ENCODE data around the gene MTSS2.
A peak's percentile ranks its signal among the peaks of the same experiment; 100 is the strongest.

MTSS2 gene

GRCh38 chr16:70657956-70658355 is 27.9 kb downstream of the MTSS2 start:
- Histone ChIP-seq H3K79me1 (ENCODE audit: low read length) (no peaks in the 10 kb centered on the region), H2BK15ac (replicated peaks; ENCODE audit: low read depth) (no peak overlapping the region), H2AK5ac (ENCODE audit: low read length) (no peak overlapping the region), H4K5ac (ENCODE audit: low read length) (no peak overlapping the region), H2BK5ac (ENCODE audit: low read length) (no peak overlapping the region), H4K8ac (ENCODE audit: low read depth, low read length) (no peak overlapping the region), H3K23ac (ENCODE audit: low read length) (no peak overlapping the region), H3K36me3 (ENCODE audit: control insufficient read depth, insufficient read depth, low read length) (no peaks in the 10 kb centered on the region), H3K79me2 (ENCODE audit: control insufficient read depth, insufficient read depth, low read length) (no peaks in the 10 kb centered on the region), H3K4me3 (ENCODE audit: low read length) (no peak overlapping the region), H2BK120ac (ENCODE audit: low read depth, low read length) (no peak overlapping the region), H3K4ac (ENCODE audit: low read depth, low read length) (no peak overlapping the region), H3K27me3 (ENCODE audit: insufficient read depth, low read length, poor library complexity) (no peaks in the 10 kb centered on the region), H3K4me1 (ENCODE audit: control insufficient read depth, low read depth, low read length) (peaks cover 2% of the 10 kb centered on the region), H3K9ac (ENCODE audit: low read length) (no peak overlapping the region), H3K56ac (ENCODE audit: low read length) (no peak overlapping the region), H3K4me2 (ENCODE audit: low read length) (no peak overlapping the region), H3K27ac (ENCODE audit: low read depth, low read length) (no peak overlapping the region), H3K18ac (ENCODE audit: low read length) (no peak overlapping the region)
- no peak for DNase-seq
- no CpG with 5 or more reads among the region's 7 CpGs for WGBS (ENCODE audit: extremely low coverage, insufficient coverage, low lambda C conversion rate)

GRCh38 chr16:70656712-70657263 is 29.1 kb downstream of the MTSS2 start:
- no peaks in the 10 kb centered on the region for H3K27me3 ChIP-seq (ENCODE audit: insufficient read depth, low read length, poor library complexity)
- DNase-seq, result no peak
- no peak overlapping the region for H3K4me2 ChIP-seq (ENCODE audit: low read length)
- H3K4me1 ChIP-seq (ENCODE audit: control insufficient read depth, low read depth, low read length), result peaks cover 2% of the 10 kb centered on the region
- H4K5ac ChIP-seq (ENCODE audit: low read length), result no peak overlapping the region
- no peak overlapping the region for H3K4me3 ChIP-seq (ENCODE audit: low read length)
- H3K56ac ChIP-seq (ENCODE audit: low read length), result no peak overlapping the region
- H3K18ac ChIP-seq (ENCODE audit: low read length), result no peak overlapping the region
- no CpG with 5 or more reads among the region's 22 CpGs for WGBS (ENCODE audit: extremely low coverage, insufficient coverage, low lambda C conversion rate)
- H3K9ac ChIP-seq (ENCODE audit: low read length), result no peak overlapping the region
- H3K79me2 ChIP-seq (ENCODE audit: control insufficient read depth, insufficient read depth, low read length), result no peaks in the 10 kb centered on the region
- H3K23ac ChIP-seq (ENCODE audit: low read length), result no peak overlapping the region
- no peak overlapping the region for H3K4ac ChIP-seq (ENCODE audit: low read depth, low read length)
- H3K27ac ChIP-seq (ENCODE audit: low read depth, low read length), result no peak overlapping the region
- no peak overlapping the region for H2BK120ac ChIP-seq (ENCODE audit: low read depth, low read length)
- no peaks in the 10 kb centered on the region for H3K36me3 ChIP-seq (ENCODE audit: control insufficient read depth, insufficient read depth, low read length)
- H4K8ac ChIP-seq (ENCODE audit: low read depth, low read length), result no peak overlapping the region
- no peak overlapping the region for H2AK5ac ChIP-seq (ENCODE audit: low read length)
- no peak overlapping the region for H2BK5ac ChIP-seq (ENCODE audit: low read length)
- H2BK15ac ChIP-seq (replicated peaks; ENCODE audit: low read depth), result no peak overlapping the region
- no peaks in the 10 kb centered on the region for H3K79me1 ChIP-seq (ENCODE audit: low read length)

- Histone ChIP-seq H4K8ac (ENCODE audit: low read depth, low read length) (no peak overlapping the region), H3K23ac (ENCODE audit: low read length) (no peak overlapping the region), H4K5ac (ENCODE audit: low read length) (no peak overlapping the region), H2BK5ac (ENCODE audit: low read length) (no peak overlapping the region), H3K27ac (ENCODE audit: low read depth, low read length) (no peak overlapping the region), H3K4me3 (ENCODE audit: low read length) (no peak overlapping the region), H3K18ac (ENCODE audit: low read length) (no peak overlapping the region), H2BK15ac (replicated peaks; ENCODE audit: low read depth) (no peak overlapping the region), H3K79me1 (ENCODE audit: low read length) (no peaks in the 10 kb centered on the region), H3K9ac (ENCODE audit: low read length) (no peak overlapping the region), H3K4me1 (ENCODE audit: control insufficient read depth, low read depth, low read length) (peaks cover 2% of the 10 kb centered on the region), H3K4ac (ENCODE audit: low read depth, low read length) (no peak overlapping the region), H3K27me3 (ENCODE audit: insufficient read depth, low read length, poor library complexity) (no peaks in the 10 kb centered on the region), H2AK5ac (ENCODE audit: low read length) (no peak overlapping the region), H3K56ac (ENCODE audit: low read length) (no peak overlapping the region), H3K79me2 (ENCODE audit: control insufficient read depth, insufficient read depth, low read length) (no peaks in the 10 kb centered on the region), H3K4me2 (ENCODE audit: low read length) (no peak overlapping the region), H3K36me3 (ENCODE audit: control insufficient read depth, insufficient read depth, low read length) (no peaks in the 10 kb centered on the region), H2BK120ac (ENCODE audit: low read depth, low read length) (no peak overlapping the region)
- no peak for DNase-seq
- no CpG with 5 or more reads among the region's 8 CpGs for WGBS (ENCODE audit: extremely low coverage, insufficient coverage, low lambda C conversion rate)
These were observed 29.7 kb downstream of the MTSS2 start for GRCh38 chr16:70656065-70656711.

- no peak overlapping the region for H4K8ac ChIP-seq (ENCODE audit: low read depth, low read length)
- H3K9ac ChIP-seq (ENCODE audit: low read length), result no peak overlapping the region
- no peaks in the 10 kb centered on the region for H3K4me1 ChIP-seq (ENCODE audit: control insufficient read depth, low read depth, low read length)
- H3K18ac ChIP-seq (ENCODE audit: low read length), result no peak overlapping the region
- H3K27ac ChIP-seq (ENCODE audit: low read depth, low read length), result no peak overlapping the region
- no peak overlapping the region for H2BK5ac ChIP-seq (ENCODE audit: low read length)
- no peak overlapping the region for H3K4ac ChIP-seq (ENCODE audit: low read depth, low read length)
- H3K79me2 ChIP-seq (ENCODE audit: control insufficient read depth, insufficient read depth, low read length), result no peaks in the 10 kb centered on the region
- no peak overlapping the region for H2BK120ac ChIP-seq (ENCODE audit: low read depth, low read length)
- no peaks in the 10 kb centered on the region for H3K79me1 ChIP-seq (ENCODE audit: low read length)
- no peak overlapping the region for H4K5ac ChIP-seq (ENCODE audit: low read length)
- no peak overlapping the region for H3K4me3 ChIP-seq (ENCODE audit: low read length)
- no CpG with 5 or more reads among the region's 35 CpGs for WGBS (ENCODE audit: extremely low coverage, insufficient coverage, low lambda C conversion rate)
- no peak overlapping the region for H3K4me2 ChIP-seq (ENCODE audit: low read length)
- no peak overlapping the region for H2BK15ac ChIP-seq (replicated peaks; ENCODE audit: low read depth)
- no peak overlapping the region for H2AK5ac ChIP-seq (ENCODE audit: low read length)
- H3K36me3 ChIP-seq (ENCODE audit: control insufficient read depth, insufficient read depth, low read length), result no peaks in the 10 kb centered on the region
- H3K27me3 ChIP-seq (ENCODE audit: insufficient read depth, low read length, poor library complexity), result no peaks in the 10 kb centered on the region
- H3K56ac ChIP-seq (ENCODE audit: low read length), result peak overlapping the region; percentile 6
- no peak overlapping the region for H3K23ac ChIP-seq (ENCODE audit: low read length)
- DNase-seq, result peak; percentile 89
These were observed 31.8 kb downstream of the MTSS2 start for GRCh38 chr16:70653809-70654771.

- DNase-seq, result no peak
- no peaks in the 10 kb centered on the region for H3K27me3 ChIP-seq (ENCODE audit: insufficient read depth, low read length, poor library complexity)
These were observed 32.4 kb downstream of the MTSS2 start for GRCh38 chr16:70653406-70653805.

More at GRCh38 chr16:70653406-70653805, 32.4 kb downstream of the MTSS2 start:
- H4K5ac ChIP-seq (ENCODE audit: low read length), result no peak overlapping the region
- no peak overlapping the region for H3K9ac ChIP-seq (ENCODE audit: low read length)
- no peak overlapping the region for H3K56ac ChIP-seq (ENCODE audit: low read length)
- H2BK15ac ChIP-seq (replicated peaks; ENCODE audit: low read depth), result no peak overlapping the region
- no peak overlapping the region for H3K23ac ChIP-seq (ENCODE audit: low read length)
- no peak overlapping the region for H3K4me2 ChIP-seq (ENCODE audit: low read length)
- no peaks in the 10 kb centered on the region for H3K79me2 ChIP-seq (ENCODE audit: control insufficient read depth, insufficient read depth, low read length)
- H2BK5ac ChIP-seq (ENCODE audit: low read length), result no peak overlapping the region
- no peak overlapping the region for H3K4ac ChIP-seq (ENCODE audit: low read depth, low read length)
- no peaks in the 10 kb centered on the region for H3K79me1 ChIP-seq (ENCODE audit: low read length)
- no CpG with 5 or more reads among the region's 4 CpGs for WGBS (ENCODE audit: extremely low coverage, insufficient coverage, low lambda C conversion rate)
- H3K27ac ChIP-seq (ENCODE audit: low read depth, low read length), result no peak overlapping the region
- H3K4me3 ChIP-seq (ENCODE audit: low read length), result no peak overlapping the region
- no peak overlapping the region for H2BK120ac ChIP-seq (ENCODE audit: low read depth, low read length)
- no peak overlapping the region for H3K18ac ChIP-seq (ENCODE audit: low read length)
- no peaks in the 10 kb centered on the region for H3K4me1 ChIP-seq (ENCODE audit: control insufficient read depth, low read depth, low read length)
- H4K8ac ChIP-seq (ENCODE audit: low read depth, low read length), result no peak overlapping the region
- H2AK5ac ChIP-seq (ENCODE audit: low read length), result no peak overlapping the region
- H3K36me3 ChIP-seq (ENCODE audit: control insufficient read depth, insufficient read depth, low read length), result no peaks in the 10 kb centered on the region

All from mesendoderm (in vitro differentiated cells).